Thoracic aorta (tissue), 2 donors: ENCODE results near the gene TTLL11. TPM values are rescaled to one million over a fixed set of nuclear protein-coding genes. Genes with fewer than 3 reads are reported as not detected.

Source experiments
- ATAC-seq: fragments of 150-250 bp; one replicate; pipeline ENCODE4 v1.8.0; 2017; ENCODE audit warnings: low read depth; ENCODE audit not compliant: insufficient number of reproducible peaks, low FRiP score
- DNase-seq: peaks from one replicate; pipeline ENCODE4 v3.0.0-alpha.2; 2020; ENCODE audit warnings: low spot score
- H3K27ac ChIP-seq, 2 donors: fragments of 200-600 bp; sonication (generic); 1 replicate in 1 of 2; 2 replicates in 1 of 2; pipeline ENCODE4 v1.5.1; 2016; ENCODE audit warnings: mild to moderate bottlenecking in 2 of 2, moderate library complexity in 2 of 2
- H3K27me3 ChIP-seq: fragments of 200-600 bp; sonication (generic); replicated peaks from 2 replicates; pipeline ENCODE4 v1.6.0; 2016; ENCODE audit warnings: mild to moderate bottlenecking; ENCODE audit not compliant: insufficient read depth
- H3K36me3 ChIP-seq: fragments of 200-600 bp; sonication (generic); one replicate; pipeline ENCODE4 v1.5.1; 2016
- H3K4me1 ChIP-seq, 2 donors: fragments of 200-600 bp; sonication (generic); 1 replicate in 1 of 2; 2 replicates in 1 of 2; pipeline versions ENCODE4 v1.5.1 to v1.6.0; 2016; ENCODE audit warnings: low read depth in 2 of 2, mild to moderate bottlenecking in 1 of 2; ENCODE audit not compliant: control insufficient read depth in 1 of 2
- H3K4me3 ChIP-seq: fragments of 200-600 bp; sonication (generic); 2 replicates; pipeline ENCODE4 v1.5.1; 2016; ENCODE audit warnings: mild to moderate bottlenecking
- H3K9me3 ChIP-seq: fragments of 200-600 bp; sonication (generic); 2 replicates; pipeline ENCODE4 v1.5.1; 2016
- total RNA-seq, 2 donors: library from RNA; depleted of rRNA; stranded (reverse); fragments of >200 nt; gene quantifications; one replicate each; pipeline versions ENCODE4 v1.1.0 to v1.2.3, GENCODE V29; 2016
- TF ChIP-seq, protein P1 (sequence below): fragments of 200-600 bp; sonication (generic); IDR thresholded peaks from one replicate; pipeline ENCODE4 v1.5.1; 2019; ENCODE audit warnings: antibody characterized with exemption

The TTLL11 gene
- total RNA-seq, 2 donors from 2014 or later: 25.7 to 31.2 TPM

DNA sequence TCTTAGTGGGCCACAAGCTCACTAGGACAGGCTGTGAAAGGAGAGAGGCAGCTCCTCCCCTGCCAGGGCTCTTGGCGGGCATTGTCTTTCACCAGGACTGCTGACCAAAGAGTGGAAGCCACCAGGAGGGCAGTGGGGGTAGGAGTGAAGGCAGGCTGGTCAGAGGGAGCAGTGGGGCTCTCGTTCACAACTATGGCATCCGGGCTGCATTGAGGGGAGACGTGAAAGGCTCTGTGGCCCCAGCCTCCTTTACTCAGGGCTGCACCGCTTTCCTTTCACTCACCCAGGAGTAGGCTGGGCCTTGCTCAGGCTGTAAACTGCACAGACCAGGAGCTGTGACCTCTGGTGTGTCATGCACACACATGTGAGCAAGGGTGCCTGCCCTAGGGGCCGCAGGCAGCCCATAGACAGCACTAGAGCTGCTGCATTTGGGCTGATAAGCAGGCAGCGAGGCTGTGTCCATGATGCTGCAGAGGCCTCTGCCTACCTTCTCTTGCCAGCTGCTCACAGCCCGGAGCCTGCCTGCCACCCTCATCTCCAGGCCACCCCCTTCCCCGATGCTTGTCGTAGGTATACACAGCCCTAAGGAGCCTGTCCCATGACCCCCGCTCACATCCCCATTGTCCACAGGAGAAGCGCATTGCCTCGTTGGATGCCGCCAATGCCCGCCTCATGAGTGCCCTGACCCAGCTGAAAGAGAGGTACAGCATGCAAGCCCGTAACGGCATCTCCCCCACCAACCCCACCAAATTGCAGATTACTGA lies 311.2 kb downstream of the TTLL11 start:
- H3K27ac ChIP-seq: no peak overlapping the region
- H3K36me3 ChIP-seq: peaks cover 44% of the 10 kb centered on the region
- no peak overlapping the region for H3K4me3 ChIP-seq
- no peak for ATAC-seq
- DNase-seq: no peak
- TF ChIP-seq, protein P1, sequence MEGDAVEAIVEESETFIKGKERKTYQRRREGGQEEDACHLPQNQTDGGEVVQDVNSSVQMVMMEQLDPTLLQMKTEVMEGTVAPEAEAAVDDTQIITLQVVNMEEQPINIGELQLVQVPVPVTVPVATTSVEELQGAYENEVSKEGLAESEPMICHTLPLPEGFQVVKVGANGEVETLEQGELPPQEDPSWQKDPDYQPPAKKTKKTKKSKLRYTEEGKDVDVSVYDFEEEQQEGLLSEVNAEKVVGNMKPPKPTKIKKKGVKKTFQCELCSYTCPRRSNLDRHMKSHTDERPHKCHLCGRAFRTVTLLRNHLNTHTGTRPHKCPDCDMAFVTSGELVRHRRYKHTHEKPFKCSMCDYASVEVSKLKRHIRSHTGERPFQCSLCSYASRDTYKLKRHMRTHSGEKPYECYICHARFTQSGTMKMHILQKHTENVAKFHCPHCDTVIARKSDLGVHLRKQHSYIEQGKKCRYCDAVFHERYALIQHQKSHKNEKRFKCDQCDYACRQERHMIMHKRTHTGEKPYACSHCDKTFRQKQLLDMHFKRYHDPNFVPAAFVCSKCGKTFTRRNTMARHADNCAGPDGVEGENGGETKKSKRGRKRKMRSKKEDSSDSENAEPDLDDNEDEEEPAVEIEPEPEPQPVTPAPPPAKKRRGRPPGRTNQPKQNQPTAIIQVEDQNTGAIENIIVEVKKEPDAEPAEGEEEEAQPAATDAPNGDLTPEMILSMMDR: no peak
- H3K9me3 ChIP-seq: no peaks in the 10 kb centered on the region
- peaks cover 0 to 3% of the 10 kb centered on the region in 2 donors for H3K4me1 ChIP-seq
- H3K27me3 ChIP-seq: no peaks in the 10 kb centered on the region

DNA sequence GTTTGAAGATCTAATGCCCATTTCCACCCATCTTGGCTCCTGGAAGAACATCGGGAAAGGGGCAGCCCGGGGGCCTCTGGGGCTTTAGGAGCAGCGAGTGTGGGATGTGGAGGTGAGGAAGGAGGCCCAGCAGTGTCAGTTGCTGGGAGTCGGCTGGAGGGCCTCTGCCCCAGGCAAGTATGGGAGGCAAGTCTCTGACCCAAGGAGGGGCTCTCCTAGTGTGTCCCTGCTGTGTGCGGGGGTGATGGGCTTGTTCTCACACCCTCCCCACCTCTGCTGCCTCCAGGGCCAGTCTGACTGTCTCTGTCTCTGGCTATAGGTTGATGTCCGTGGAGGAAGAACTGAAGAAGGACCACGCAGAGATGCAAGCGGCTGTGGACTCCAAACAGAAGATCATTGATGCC lies 312.0 kb downstream of the TTLL11 start:
- H3K27ac ChIP-seq: no peak overlapping the region
- H3K36me3 ChIP-seq: peaks cover 47% of the 10 kb centered on the region
- no peaks in the 10 kb centered on the region for H3K9me3 ChIP-seq
- DNase-seq (no peak), ATAC-seq (no peak)
- TF ChIP-seq, protein P1: no peak
- H3K27me3 ChIP-seq: no peaks in the 10 kb centered on the region
- H3K4me1 ChIP-seq: peaks cover 0 to 3% of the 10 kb centered on the region in 2 donors
- no peak overlapping the region for H3K4me3 ChIP-seq

DNA sequence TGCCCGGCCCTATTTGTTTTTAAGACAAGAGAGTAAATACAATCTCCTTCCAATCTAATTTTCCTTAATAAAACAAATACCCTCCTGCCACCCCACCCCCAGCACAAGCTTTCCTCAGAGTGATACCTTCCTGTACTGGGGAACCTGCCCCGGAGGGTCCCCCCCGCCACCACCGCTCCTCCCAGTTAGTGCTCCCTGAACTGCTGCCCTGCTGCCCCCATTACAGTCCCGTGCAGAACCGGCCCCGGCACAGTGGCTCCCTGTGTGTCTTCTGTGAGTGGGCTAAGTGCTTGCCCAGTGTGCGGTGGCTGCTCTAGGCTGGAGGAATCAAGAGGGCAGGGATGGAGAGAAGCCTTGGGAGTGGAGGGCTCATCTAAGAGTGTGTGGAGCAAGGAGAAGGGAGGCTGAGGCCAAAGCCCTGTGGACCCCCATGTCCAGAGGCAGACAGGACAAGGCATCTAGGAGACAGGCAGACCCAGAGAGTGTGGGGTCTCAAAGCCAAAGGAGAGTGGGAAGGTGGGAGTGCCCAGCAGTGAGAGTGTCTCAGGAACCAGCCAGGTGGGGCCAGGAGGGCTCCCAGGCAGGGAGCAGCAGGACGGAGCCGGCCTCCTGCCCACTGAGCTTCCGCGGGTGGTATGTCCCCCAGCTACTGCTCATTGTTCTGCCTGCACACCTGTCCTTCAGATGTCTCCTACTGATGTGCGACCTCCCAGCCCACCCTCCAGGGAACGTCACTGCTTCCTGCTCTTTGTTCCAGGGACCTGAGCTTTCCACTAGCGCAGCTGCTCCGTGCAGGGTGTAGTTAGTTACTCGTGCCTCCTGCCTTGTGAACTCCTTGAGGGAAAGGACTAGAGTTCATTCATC lies 312.7 kb downstream of the TTLL11 start:
- ATAC-seq: no peak
- Histone ChIP-seq H3K9me3 (no peaks in the 10 kb centered on the region), H3K4me1 (peaks cover 0 to 3% of the 10 kb centered on the region in 2 donors), H3K27ac (no peak overlapping the region), H3K36me3 (peaks cover 50% of the 10 kb centered on the region), H3K27me3 (no peaks in the 10 kb centered on the region), H3K4me3 (no peak overlapping the region)
- TF ChIP-seq, protein P1: no peak
- no peak for DNase-seq

DNA sequence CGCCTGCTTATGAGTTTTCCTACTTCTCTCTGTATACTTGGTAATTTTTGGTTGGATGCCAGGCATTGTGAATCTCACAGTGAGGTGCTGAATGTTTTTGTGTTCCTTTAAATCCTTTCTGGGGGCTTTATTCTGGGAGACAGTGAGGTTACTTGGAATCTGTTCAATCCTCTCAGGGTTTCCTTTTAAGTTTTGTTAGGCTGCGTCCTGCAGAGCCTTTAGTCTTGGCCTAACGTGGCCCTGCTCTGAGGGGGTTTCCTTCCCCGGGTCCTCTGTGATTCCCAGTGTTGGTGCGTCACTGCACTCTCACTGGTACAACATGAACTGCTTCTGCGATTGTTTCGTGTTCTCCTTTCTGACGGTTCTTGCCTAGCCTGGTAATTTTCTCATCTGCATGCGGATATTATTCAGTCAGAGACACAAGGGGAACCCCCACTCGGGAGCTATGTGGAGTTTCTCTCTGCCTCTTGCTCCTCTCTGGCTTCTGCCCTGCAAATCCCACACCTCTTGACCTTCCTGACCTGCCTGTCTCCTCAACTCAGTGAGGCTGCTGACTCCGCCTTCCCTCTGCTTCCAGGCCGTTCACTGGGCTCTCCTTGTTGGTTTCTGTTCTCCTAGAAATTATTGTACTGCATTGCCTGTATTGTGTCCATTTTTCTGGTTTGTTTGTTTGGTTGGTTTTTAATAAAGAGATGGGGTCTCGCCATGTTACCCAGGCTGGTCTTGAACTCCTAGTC lies 313.6 kb downstream of the TTLL11 start:
- Histone ChIP-seq H3K4me1 (peaks cover 0 to 3% of the 10 kb centered on the region in 2 donors), H3K27me3 (no peaks in the 10 kb centered on the region), H3K36me3 (peaks cover 52% of the 10 kb centered on the region), H3K27ac (no peak overlapping the region), H3K9me3 (no peaks in the 10 kb centered on the region), H3K4me3 (no peak overlapping the region)
- DNase-seq: no peak
- TF ChIP-seq, protein P1: no peak
- no peak for ATAC-seq
